ENCODE results near the gene MTCH1. TPM values are rescaled to one million over a fixed set of nuclear protein-coding genes. Genes with fewer than 3 reads are reported as not detected.
A peak's percentile ranks its signal among the peaks of the same experiment; 100 is the strongest.

MTCH1 gene
- total RNA-seq, 1 donor, result 176 TPM

DNA sequence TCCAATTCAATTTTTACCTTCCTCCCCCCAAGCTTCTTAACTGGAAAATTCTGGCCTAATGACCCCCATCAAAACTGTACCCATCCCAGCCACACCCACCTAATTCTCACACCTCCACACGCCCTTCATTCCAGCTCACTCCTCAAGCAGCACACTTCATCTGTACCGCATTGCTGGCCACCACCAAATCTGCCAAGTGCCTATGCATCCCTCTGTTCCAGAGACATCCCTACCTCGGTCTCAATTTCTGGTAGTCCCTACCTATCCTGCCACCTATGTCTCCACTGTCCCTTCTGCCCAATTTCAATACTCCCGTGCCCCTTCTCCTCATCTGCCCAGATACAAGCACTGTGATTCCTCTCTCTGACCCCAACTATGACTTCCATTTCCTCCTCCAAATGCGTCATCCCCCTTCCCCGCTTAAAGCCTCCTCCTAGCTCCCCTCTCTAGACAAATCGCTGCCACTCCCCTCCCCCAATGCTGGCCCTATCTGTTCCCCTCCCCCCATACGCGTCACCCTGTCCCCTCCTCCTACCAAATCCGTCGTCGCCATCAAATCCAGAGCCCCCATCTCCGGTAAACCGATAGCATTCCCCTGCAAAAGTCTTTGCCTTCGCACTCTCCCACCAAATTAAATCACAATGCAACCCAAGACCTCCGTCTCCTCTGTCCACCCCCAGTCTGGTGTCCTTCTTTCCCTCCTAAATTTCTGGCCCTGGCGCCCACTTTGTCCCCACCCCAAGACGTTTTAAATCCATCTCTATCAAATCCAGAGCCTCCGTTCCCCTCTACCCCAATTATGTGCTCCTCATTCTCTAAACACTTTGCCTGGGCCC, 1.2 kb downstream of the MTCH1 start:
- Histone ChIP-seq H3K9me3 (ENCODE audit: low read depth, low read length) (no peaks in the 10 kb centered on the region), H3K4me1 (ENCODE audit: insufficient read depth, low read length) (peaks cover 39% of the 10 kb centered on the region), H3K4me3 (ENCODE audit: low read length) (peak overlapping the region; percentile 94), H3K27me3 (ENCODE audit: insufficient read depth, low read length) (no peaks in the 10 kb centered on the region)

DNA sequence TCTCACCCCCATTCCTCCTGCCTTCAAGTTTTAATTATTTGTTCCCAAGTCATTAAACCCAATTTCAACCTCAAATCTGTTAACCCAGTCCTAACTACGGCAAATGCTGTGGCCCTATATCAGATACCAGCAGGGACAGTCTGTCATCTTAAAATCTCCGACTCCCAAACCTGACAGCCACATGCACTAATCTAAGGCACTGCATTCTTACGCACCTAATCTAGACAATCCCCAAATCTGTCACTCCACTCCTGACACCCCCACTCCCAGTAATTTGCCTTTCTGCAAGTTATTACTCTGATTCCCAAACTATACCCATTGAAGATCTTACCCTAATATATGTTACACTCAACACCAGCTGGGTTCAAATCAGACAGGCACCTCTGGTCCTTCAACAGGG, 2.5 kb downstream of the MTCH1 start:
- no peaks in the 10 kb centered on the region for H3K9me3 ChIP-seq (ENCODE audit: low read depth, low read length)
- H3K4me3 ChIP-seq (ENCODE audit: low read length), result no peak overlapping the region
- peaks cover 43% of the 10 kb centered on the region for H3K4me1 ChIP-seq (ENCODE audit: insufficient read depth, low read length)
- no peaks in the 10 kb centered on the region for H3K27me3 ChIP-seq (ENCODE audit: insufficient read depth, low read length)

DNA sequence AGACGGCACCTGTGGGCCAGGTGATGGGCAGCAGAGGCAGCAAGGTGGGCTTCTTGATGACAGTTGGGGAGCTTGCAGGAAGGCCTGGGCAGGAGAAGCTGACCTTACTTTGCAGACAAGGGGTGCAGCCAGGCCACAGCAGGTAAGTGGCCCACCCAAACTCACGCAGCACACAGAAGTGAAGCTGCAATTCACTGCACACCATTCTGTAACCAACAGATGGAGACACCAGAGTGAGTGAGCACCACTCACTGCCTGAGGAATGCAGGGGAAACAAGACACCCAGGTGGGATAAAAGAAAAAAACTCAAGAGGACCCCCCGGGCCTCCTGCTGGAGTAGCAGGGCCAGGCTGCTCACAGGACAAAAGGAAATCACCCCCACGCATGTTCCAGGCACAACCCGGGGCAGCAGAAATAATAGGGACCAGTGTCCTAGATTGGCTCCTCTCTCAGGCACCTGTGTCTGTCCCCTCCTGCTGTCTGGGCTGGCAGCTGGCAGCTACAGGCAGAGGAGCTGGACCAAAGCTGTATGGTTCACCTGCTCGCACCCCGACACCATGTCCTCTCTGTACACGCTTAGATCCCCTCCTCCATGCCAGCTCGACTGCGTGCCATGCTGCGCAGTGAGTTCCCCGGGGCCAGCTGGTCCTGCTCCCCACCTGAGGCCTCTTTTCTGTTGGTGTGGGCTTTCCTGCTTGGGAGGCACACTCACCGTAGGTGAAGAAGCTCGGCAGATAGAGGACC, 4.9 kb downstream of the MTCH1 start:
- H3K4me1 ChIP-seq (ENCODE audit: insufficient read depth, low read length), result peaks cover 34% of the 10 kb centered on the region
- H3K27me3 ChIP-seq (ENCODE audit: insufficient read depth, low read length), result no peaks in the 10 kb centered on the region
- no peaks in the 10 kb centered on the region for H3K9me3 ChIP-seq (ENCODE audit: low read depth, low read length)
- no peak overlapping the region for H3K4me3 ChIP-seq (ENCODE audit: low read length)

DNA sequence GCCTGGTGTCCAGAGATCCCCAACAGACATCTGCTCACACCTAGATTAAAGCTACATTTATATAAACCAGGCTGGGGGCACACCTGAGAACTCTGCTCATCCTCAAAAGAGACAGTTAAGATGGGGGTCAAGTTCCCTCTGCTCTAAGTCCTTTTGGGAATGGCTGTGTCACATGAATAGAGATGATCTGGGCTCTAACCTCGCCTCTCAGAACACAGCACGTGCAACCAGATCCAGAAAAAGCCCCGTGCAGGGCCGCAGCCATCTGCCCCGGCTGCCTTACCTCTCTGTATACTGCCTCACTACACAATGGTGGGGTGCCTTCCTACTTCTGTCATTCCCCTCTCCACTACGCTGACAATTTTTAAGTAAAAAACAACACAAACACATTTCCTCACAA, 5.9 kb downstream of the MTCH1 start:
- Histone ChIP-seq H3K27me3 (ENCODE audit: insufficient read depth, low read length) (no peaks in the 10 kb centered on the region), H3K4me3 (ENCODE audit: low read length) (no peak overlapping the region), H3K4me1 (ENCODE audit: insufficient read depth, low read length) (peaks cover 31% of the 10 kb centered on the region), H3K9me3 (ENCODE audit: low read depth, low read length) (no peaks in the 10 kb centered on the region)

DNA sequence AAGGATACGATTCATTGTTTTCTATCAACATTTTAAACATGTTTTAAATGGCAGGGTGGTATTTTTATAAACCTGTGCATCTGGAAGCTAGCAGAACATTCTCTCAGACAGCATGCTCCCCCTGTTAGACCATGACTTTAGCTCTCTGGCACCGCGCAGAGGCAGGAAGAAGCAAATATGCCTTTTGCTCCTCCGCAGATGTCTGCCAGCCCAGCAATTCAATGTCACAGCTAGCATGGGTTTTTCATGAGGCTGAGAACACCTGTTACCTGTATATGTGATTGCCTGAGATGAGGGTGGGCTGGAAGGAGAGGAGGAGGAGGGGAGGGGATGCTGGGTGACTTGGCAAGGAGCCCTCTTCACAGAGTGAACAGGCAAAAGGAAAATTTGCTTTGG, 6.7 kb downstream of the MTCH1 start:
- Histone ChIP-seq H3K9me3 (ENCODE audit: low read depth, low read length) (no peaks in the 10 kb centered on the region), H3K27me3 (ENCODE audit: insufficient read depth, low read length) (no peaks in the 10 kb centered on the region), H3K4me3 (ENCODE audit: low read length) (no peak overlapping the region), H3K4me1 (ENCODE audit: insufficient read depth, low read length) (peaks cover 23% of the 10 kb centered on the region)

GRCh38 chr6:36978421-36979346, 7.3 kb downstream of the MTCH1 start:
- no peaks in the 10 kb centered on the region for H3K9me3 ChIP-seq (ENCODE audit: low read depth, low read length)
- peaks cover 17% of the 10 kb centered on the region for H3K4me1 ChIP-seq (ENCODE audit: insufficient read depth, low read length)
- H3K4me3 ChIP-seq (ENCODE audit: low read length), result no peak overlapping the region
- no peaks in the 10 kb centered on the region for H3K27me3 ChIP-seq (ENCODE audit: insufficient read depth, low read length)

DNA sequence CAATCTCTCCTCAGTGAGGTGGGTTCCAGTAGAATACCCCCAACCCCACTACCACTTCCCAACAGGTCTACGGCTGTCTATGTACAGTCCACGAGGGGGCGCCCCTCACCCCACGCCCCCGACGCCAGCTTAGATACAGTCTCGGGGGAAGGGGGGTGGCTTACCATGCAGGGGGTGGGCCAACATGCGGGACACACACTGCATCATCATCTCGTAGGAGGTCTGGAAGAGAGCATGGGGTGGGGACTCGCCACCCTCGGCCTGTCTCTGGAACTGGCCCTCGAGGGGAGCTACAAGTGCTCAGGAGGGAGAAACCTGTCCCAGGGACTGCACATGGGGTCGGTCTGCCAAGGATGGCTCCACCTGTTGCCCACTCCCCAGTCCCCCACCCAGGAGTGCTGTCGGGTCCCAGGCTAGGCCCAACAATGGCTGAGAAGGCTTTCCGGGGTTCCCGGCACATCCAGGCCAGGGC, 8.5 kb downstream of the MTCH1 start:
- Histone ChIP-seq H3K9me3 (ENCODE audit: low read depth, low read length) (no peaks in the 10 kb centered on the region), H3K27me3 (ENCODE audit: insufficient read depth, low read length) (no peaks in the 10 kb centered on the region), H3K4me3 (ENCODE audit: low read length) (no peak overlapping the region), H3K4me1 (ENCODE audit: insufficient read depth, low read length) (peaks cover 5% of the 10 kb centered on the region)

DNA sequence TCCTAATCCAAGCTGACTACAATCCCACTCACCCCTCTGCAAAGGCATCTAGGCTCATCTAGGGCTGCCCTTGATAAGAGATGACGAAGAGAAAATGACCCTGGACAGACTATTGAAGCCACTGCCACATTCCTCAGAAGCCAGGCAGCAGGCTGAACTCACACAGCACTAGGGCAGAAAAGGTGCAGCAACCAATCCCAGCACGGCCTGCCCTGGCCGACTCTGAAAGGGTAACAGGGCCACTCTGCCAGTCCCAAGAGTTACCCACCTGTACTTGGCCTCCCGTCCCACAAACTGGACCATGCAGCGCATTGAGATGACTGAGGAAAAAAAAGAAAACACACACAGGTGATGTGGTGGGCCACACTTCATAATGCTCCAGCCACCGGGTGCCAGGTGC, 9.1 kb downstream of the MTCH1 start:
- H3K4me1 ChIP-seq (ENCODE audit: insufficient read depth, low read length), result peaks cover 4% of the 10 kb centered on the region
- H3K9me3 ChIP-seq (ENCODE audit: low read depth, low read length), result no peaks in the 10 kb centered on the region
- H3K4me3 ChIP-seq (ENCODE audit: low read length), result no peak overlapping the region
- no peaks in the 10 kb centered on the region for H3K27me3 ChIP-seq (ENCODE audit: insufficient read depth, low read length)

DNA sequence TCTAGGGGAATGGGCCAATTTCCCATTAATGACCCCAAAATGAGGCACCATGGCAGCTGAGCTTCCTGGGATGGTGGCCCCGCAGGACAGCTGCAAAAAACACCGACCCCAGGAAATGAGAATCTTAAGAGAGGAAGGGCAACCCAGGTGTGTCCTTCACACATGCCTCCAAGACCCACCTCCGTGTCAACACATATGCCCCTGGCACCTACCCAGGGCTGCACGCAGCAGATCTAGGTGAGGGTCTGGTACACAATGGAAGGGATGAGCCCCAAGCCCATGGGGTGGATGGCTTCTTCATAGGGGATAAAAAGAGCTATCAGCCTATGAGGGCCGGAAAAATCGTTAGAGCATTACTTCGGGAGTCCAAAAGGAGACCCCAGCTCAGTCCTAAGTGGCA, 9.5 kb downstream of the MTCH1 start:
- H3K4me3 ChIP-seq (ENCODE audit: low read length), result no peak overlapping the region
- H3K9me3 ChIP-seq (ENCODE audit: low read depth, low read length), result no peaks in the 10 kb centered on the region
- H3K27me3 ChIP-seq (ENCODE audit: insufficient read depth, low read length), result no peaks in the 10 kb centered on the region
- H3K4me1 ChIP-seq (ENCODE audit: insufficient read depth, low read length), result peaks cover 4% of the 10 kb centered on the region

DNA sequence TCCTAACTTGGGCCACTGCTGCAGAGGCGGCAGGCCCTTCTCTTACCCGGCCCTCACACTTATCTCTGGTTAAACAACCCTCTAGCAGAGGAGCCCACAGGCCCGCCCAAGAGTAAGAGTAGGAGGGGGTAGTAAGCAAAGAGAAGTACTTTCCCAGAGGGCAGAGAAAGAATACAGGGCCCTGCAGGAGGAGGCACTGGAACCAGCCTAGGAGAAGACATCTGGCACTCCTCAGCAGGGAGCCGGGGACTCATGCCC, 10.1 kb downstream of the MTCH1 start:
- no peaks in the 10 kb centered on the region for H3K9me3 ChIP-seq (ENCODE audit: low read depth, low read length)
- H3K27me3 ChIP-seq (ENCODE audit: insufficient read depth, low read length), result no peaks in the 10 kb centered on the region
- no peak overlapping the region for H3K4me3 ChIP-seq (ENCODE audit: low read length)
- peaks cover 4% of the 10 kb centered on the region for H3K4me1 ChIP-seq (ENCODE audit: insufficient read depth, low read length)

GRCh38 chr6:36975231-36976006, 10.6 kb downstream of the MTCH1 start:
- Histone ChIP-seq H3K9me3 (ENCODE audit: low read depth, low read length) (no peaks in the 10 kb centered on the region), H3K4me1 (ENCODE audit: insufficient read depth, low read length) (peaks cover 4% of the 10 kb centered on the region), H3K27me3 (ENCODE audit: insufficient read depth, low read length) (no peaks in the 10 kb centered on the region), H3K4me3 (ENCODE audit: low read length) (no peak overlapping the region)

GRCh38 chr6:36973647-36974046, 12.3 kb downstream of the MTCH1 start:
- H3K9me3 ChIP-seq (ENCODE audit: low read depth, low read length), result no peaks in the 10 kb centered on the region
- H3K27me3 ChIP-seq (ENCODE audit: insufficient read depth, low read length), result no peaks in the 10 kb centered on the region
- no peaks in the 10 kb centered on the region for H3K4me1 ChIP-seq (ENCODE audit: insufficient read depth, low read length)
- H3K4me3 ChIP-seq (ENCODE audit: low read length), result no peak overlapping the region

GRCh38 chr6:36973190-36973589, 12.8 kb downstream of the MTCH1 start:
- Histone ChIP-seq H3K4me1 (ENCODE audit: insufficient read depth, low read length) (no peaks in the 10 kb centered on the region), H3K9me3 (ENCODE audit: low read depth, low read length) (no peaks in the 10 kb centered on the region), H3K4me3 (ENCODE audit: low read length) (no peak overlapping the region), H3K27me3 (ENCODE audit: insufficient read depth, low read length) (no peaks in the 10 kb centered on the region)

- Histone ChIP-seq H3K9me3 (ENCODE audit: low read depth, low read length) (no peaks in the 10 kb centered on the region), H3K4me3 (ENCODE audit: low read length) (no peak overlapping the region), H3K27me3 (ENCODE audit: insufficient read depth, low read length) (no peaks in the 10 kb centered on the region), H3K4me1 (ENCODE audit: insufficient read depth, low read length) (no peaks in the 10 kb centered on the region)
Measured at GRCh38 chr6:36971921-36972673, 13.9 kb downstream of the MTCH1 start.

Measured in mononuclear cell (primary cell).